Measurements from ENCODE around the gene HSPA4L. TPM values are rescaled to one million over a fixed set of nuclear protein-coding genes. Genes with fewer than 3 reads are reported as not detected.

Gene HSPA4L
- total and polyA plus RNA-seq, 2 donors (not counting 3 experiments of a cell fraction or from before 2014, with no cell fraction given) = 1.3 to 12.4 TPM

- dilution Hi-C loops (cut with MboI; ENCODE audit: extremely low pct_ligation_motif_present, low sequenced_read_pairs) = no loop called here
- H3K79me2 ChIP-seq (ENCODE audit: control insufficient read depth, insufficient read depth, low read length) = no peaks in the 10 kb centered on the region
Measured at GRCh38 chr4:127846061-127846460, 63.9 kb downstream of the HSPA4L start.

More at GRCh38 chr4:127846061-127846460, 63.9 kb downstream of the HSPA4L start:
- no peak for TF ChIP-seq EZH2 (IDR thresholded peaks at IDR 0.05; ENCODE audit: borderline replicate concordance, low read depth, low read length, severe bottlenecking)
- no peak for TF ChIP-seq GATA2 (IDR thresholded peaks at IDR 0.05; ENCODE audit: insufficient read depth, insufficient read length, low read depth, low read length)
- TF ChIP-seq POLR2AphosphoS5 (IDR thresholded peaks at IDR 0.05; ENCODE audit: insufficient read depth, low read depth, low read length) = no peak
- TF ChIP-seq JUN (IDR thresholded peaks at IDR 0.05; ENCODE audit: borderline replicate concordance, insufficient read depth, insufficient read length, low read depth) = no peak
- TF ChIP-seq POLR2A (IDR thresholded peaks at IDR 0.05; ENCODE audit: low read depth, low read length) = no peak
- TF ChIP-seq MYC (IDR thresholded peaks at IDR 0.05; ENCODE audit: low read depth, low read length) = no peak
- no peak for TF ChIP-seq FOS (IDR thresholded peaks at IDR 0.05; ENCODE audit: borderline replicate concordance, insufficient read depth, low read length)
- no peak for TF ChIP-seq MAX (IDR thresholded peaks at IDR 0.05; ENCODE audit: insufficient read depth, insufficient read length)
- no peak for TF ChIP-seq CTCF (IDR thresholded peaks at IDR 0.05; ENCODE audit: extremely low read depth in 1 of 2, insufficient read depth in 1 of 2, low read depth in 1 of 2, low read length in 2 of 2)
- Histone ChIP-seq H3K27me3 (ENCODE audit: control insufficient read depth in 2 of 2, insufficient read depth in 2 of 2, low read length in 2 of 2) (no peaks in the 10 kb centered on the region), H3K4me2 (ENCODE audit: insufficient read depth, low read length) (no peak overlapping the region), H2AFZ (ENCODE audit: low read depth, low read length) (no peak overlapping the region), H3K9me3 (replicated peaks; ENCODE audit: control insufficient read depth, insufficient read depth, low read length) (peaks cover 3% of the 10 kb centered on the region), H3K9me1 (replicated peaks; ENCODE audit: control insufficient read depth, extremely low read depth, insufficient read depth, low read length) (no peaks in the 10 kb centered on the region), H4K20me1 (replicated peaks; ENCODE audit: control insufficient read depth, extremely low read depth, insufficient read depth, low read length) (no peaks in the 10 kb centered on the region), H3K36me3 (ENCODE audit: control insufficient read depth in 2 of 2, extremely low read depth in 1 of 2, insufficient read depth in 2 of 2, low read length in 2 of 2) (no peaks in the 10 kb centered on the region), H3K27ac (ENCODE audit: insufficient read depth, low read depth, low read length) (no peak overlapping the region), H3K9ac (replicated peaks; ENCODE audit: extremely low read depth, insufficient read depth, low read length) (no peak overlapping the region), H3K4me3 (replicated peaks in 1 of 3; ENCODE audit: insufficient read depth in 1 of 3, low read depth in 1 of 3, low read length in 3 of 3) (no peak overlapping the region), H3K4me1 (ENCODE audit: control insufficient read depth, extremely low read depth, insufficient read depth, low read length) (no peaks in the 10 kb centered on the region)
- no TSS peak for BruUV-seq (replicated peaks)
- DNase-seq (ENCODE audit: low read depth, low spot score) = no peak
- no peak for FAIRE-seq
- CTCF ChIA-PET = interaction anchor here (0.9 kb wide), 1 partner anchor 11 kb away, joined by 3 read pairs; no protein-coding TSS in a partner anchor
- intact Hi-C loops (cut with micrococcal nuclease) = no loop called here
- POLR2A ChIA-PET = no interaction called here

All from endothelial cell of umbilical vein (primary cell).